ENCODE data around the gene WDR19.

The WDR19 gene

GRCh38 chr4:39326468-39326977, 144.2 kb downstream of the WDR19 start:
- Histone ChIP-seq H3K27ac (ENCODE audit: low read depth, low read length, poor library complexity, severe bottlenecking) (no peak overlapping the region), H3K4me3 (ENCODE audit: low read depth, low read length, poor library complexity, severe bottlenecking) (no peak overlapping the region), H3K79me2 (ENCODE audit: insufficient read depth, low read length) (peaks cover 25% of the 10 kb centered on the region), H4K20me1 (ENCODE audit: insufficient read depth, low read length) (no peaks in the 10 kb centered on the region), H3K4me1 (ENCODE audit: insufficient read depth, low read length, severe bottlenecking) (no peaks in the 10 kb centered on the region), H3K36me3 (ENCODE audit: insufficient read depth, low read length) (peaks cover 70% of the 10 kb centered on the region), H3F3A (ENCODE audit: insufficient read depth, low read length) (no peaks in the 10 kb centered on the region), H3K27me3 (ENCODE audit: insufficient read depth, low read length) (no peaks in the 10 kb centered on the region), H3K9me2 (ENCODE audit: low read depth, low read length) (no peaks in the 10 kb centered on the region), H3K9ac (ENCODE audit: low read length) (no peak overlapping the region), H2AFZ (ENCODE audit: low read length) (no peak overlapping the region), H3K4me2 (ENCODE audit: low read length) (no peak overlapping the region), H3K9me3 (ENCODE audit: low read length) (no peaks in the 10 kb centered on the region)
- no peak for TF ChIP-seq EZH2 (IDR thresholded peaks at IDR 0.05; ENCODE audit: borderline replicate concordance, low read length)
- no peak for TF ChIP-seq CTCF (IDR thresholded peaks at IDR 0.05; ENCODE audit: low read length)

GRCh38 chr4:39330353-39330752, 148.0 kb downstream of the WDR19 start:
- H3K4me1 ChIP-seq (ENCODE audit: insufficient read depth, low read length, severe bottlenecking): no peaks in the 10 kb centered on the region
- H3K4me2 ChIP-seq (ENCODE audit: low read length): no peak overlapping the region
- no peaks in the 10 kb centered on the region for H4K20me1 ChIP-seq (ENCODE audit: insufficient read depth, low read length)
- H3K4me3 ChIP-seq (ENCODE audit: low read depth, low read length, poor library complexity, severe bottlenecking): no peak overlapping the region
- H3K36me3 ChIP-seq (ENCODE audit: insufficient read depth, low read length): peaks cover 42% of the 10 kb centered on the region
- no peaks in the 10 kb centered on the region for H3K9me2 ChIP-seq (ENCODE audit: low read depth, low read length)
- H3K27ac ChIP-seq (ENCODE audit: low read depth, low read length, poor library complexity, severe bottlenecking): no peak overlapping the region
- peaks cover 63% of the 10 kb centered on the region for H3K79me2 ChIP-seq (ENCODE audit: insufficient read depth, low read length)
- H3F3A ChIP-seq (ENCODE audit: insufficient read depth, low read length): no peaks in the 10 kb centered on the region
- H3K9ac ChIP-seq (ENCODE audit: low read length): no peak overlapping the region
- no peaks in the 10 kb centered on the region for H3K27me3 ChIP-seq (ENCODE audit: insufficient read depth, low read length)
- H3K9me3 ChIP-seq (ENCODE audit: low read length): 0 out of 2 replicates have a peak, but pooled peaks cover 4% of the 10 kb centered on the region
- H2AFZ ChIP-seq (ENCODE audit: low read length): no peak overlapping the region
- no peak for TF ChIP-seq EZH2 (IDR thresholded peaks at IDR 0.05; ENCODE audit: borderline replicate concordance, low read length)
- no peak for TF ChIP-seq CTCF (IDR thresholded peaks at IDR 0.05; ENCODE audit: low read length)

- Histone ChIP-seq H3K9ac (ENCODE audit: low read length) (no peak overlapping the region), H2AFZ (ENCODE audit: low read length) (no peak overlapping the region), H3K27me3 (ENCODE audit: insufficient read depth, low read length) (no peaks in the 10 kb centered on the region), H3K9me3 (ENCODE audit: low read length) (0 out of 2 replicates have a peak, but pooled peaks cover 4% of the 10 kb centered on the region), H3K36me3 (ENCODE audit: insufficient read depth, low read length) (peaks cover 34% of the 10 kb centered on the region), H4K20me1 (ENCODE audit: insufficient read depth, low read length) (no peaks in the 10 kb centered on the region), H3K4me3 (ENCODE audit: low read depth, low read length, poor library complexity, severe bottlenecking) (no peak overlapping the region), H3F3A (ENCODE audit: insufficient read depth, low read length) (no peaks in the 10 kb centered on the region), H3K9me2 (ENCODE audit: low read depth, low read length) (no peaks in the 10 kb centered on the region), H3K4me1 (ENCODE audit: insufficient read depth, low read length, severe bottlenecking) (no peaks in the 10 kb centered on the region), H3K79me2 (ENCODE audit: insufficient read depth, low read length) (peaks cover 72% of the 10 kb centered on the region), H3K27ac (ENCODE audit: low read depth, low read length, poor library complexity, severe bottlenecking) (no peak overlapping the region), H3K4me2 (ENCODE audit: low read length) (no peak overlapping the region)
- TF ChIP-seq CTCF (IDR thresholded peaks at IDR 0.05; ENCODE audit: low read length): no peak
- no peak for TF ChIP-seq EZH2 (IDR thresholded peaks at IDR 0.05; ENCODE audit: borderline replicate concordance, low read length)
These were observed 148.9 kb downstream of the WDR19 start for GRCh38 chr4:39331191-39331590.
